Smooth muscle cell of the pulmonary artery (primary cell): ENCODE results near the gene CNTNAP3B. TPM values are rescaled to one million over a fixed set of nuclear protein-coding genes. Genes with fewer than 3 reads are reported as not detected.

Source experiments
- total RNA-seq: library from RNA; depleted of rRNA; stranded (reverse); fragments of >200 nt; gene quantifications from 2 replicates; pipeline ENCODE4 v1.2.3, GENCODE V29; 2014

CNTNAP3B gene
- total RNA-seq: 13.3 and 34.4 TPM in 2 replicates

GRCh38 chr9:42129073-42129729 is at the start of gene CNTNAP3B:
TSS of gene CNTNAP3B (minus strand) at chr9:42129426. CDS start at chr9:42129094, 332 bp downstream.

Other genes with a start within 250 kb of the CNTNAP3B start
- not detected in 2 replicates for gene SPATA31A6, start 54.2 kb upstream of the CNTNAP3B start, total RNA-seq